ENCODE data around the gene MICALL1.

Gene MICALL1

DNA sequence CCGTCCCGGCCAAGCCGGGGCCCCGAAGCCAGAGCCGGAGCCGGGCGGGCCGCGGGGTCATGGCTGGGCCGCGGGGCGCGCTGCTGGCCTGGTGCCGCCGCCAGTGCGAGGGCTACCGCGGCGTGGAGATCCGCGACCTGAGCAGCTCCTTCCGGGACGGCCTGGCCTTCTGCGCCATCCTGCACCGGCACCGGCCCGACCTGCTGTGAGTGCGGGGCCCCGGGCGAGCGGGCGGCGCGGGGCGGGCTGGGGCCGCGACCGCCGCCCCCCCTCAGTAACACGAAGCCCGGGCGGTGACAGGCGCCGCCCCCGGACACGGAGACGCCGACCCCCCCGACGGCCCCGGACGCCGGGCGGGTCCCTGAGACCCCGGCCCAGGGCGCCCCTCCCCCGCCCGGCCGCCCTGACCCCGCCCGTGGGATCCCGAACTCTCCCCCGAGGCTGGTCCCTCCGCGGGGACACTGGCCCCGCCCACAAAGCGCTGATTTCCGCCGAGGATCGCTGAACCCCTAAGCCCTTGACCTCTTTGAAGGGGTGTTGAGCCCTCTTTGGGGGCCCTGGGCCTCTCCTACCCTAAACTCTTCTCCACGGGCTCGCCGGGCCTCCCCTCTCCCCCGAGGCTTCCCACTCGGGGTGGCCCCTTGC, 389 bp downstream of the MICALL1 start:
- DNase-seq: peak; percentile 51

- DNase-seq: no peak
Measured at GRCh38 chr22:37907036-37907954, 1.2 kb downstream of the MICALL1 start.

DNA sequence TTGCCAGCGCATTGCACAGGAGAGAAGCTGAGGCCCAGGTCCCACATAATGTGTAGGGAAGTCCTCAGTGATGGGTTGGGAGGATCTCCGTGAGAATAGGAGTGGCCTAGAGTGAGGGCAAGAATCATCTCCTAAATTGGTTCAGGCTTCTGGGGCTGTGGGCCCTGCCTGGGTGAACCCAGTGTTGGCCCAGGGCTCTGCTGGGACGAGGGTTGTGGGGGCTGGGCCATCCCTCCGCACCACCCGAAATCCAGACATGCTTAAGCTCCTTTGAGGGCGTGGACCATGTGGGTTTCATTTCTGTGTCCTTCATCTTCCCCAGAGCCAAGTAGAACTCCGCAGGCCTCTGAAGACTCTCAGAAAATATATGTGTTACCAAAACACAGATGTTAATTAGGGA, 3.7 kb downstream of the MICALL1 start:
- DNase-seq: no peak

DNA sequence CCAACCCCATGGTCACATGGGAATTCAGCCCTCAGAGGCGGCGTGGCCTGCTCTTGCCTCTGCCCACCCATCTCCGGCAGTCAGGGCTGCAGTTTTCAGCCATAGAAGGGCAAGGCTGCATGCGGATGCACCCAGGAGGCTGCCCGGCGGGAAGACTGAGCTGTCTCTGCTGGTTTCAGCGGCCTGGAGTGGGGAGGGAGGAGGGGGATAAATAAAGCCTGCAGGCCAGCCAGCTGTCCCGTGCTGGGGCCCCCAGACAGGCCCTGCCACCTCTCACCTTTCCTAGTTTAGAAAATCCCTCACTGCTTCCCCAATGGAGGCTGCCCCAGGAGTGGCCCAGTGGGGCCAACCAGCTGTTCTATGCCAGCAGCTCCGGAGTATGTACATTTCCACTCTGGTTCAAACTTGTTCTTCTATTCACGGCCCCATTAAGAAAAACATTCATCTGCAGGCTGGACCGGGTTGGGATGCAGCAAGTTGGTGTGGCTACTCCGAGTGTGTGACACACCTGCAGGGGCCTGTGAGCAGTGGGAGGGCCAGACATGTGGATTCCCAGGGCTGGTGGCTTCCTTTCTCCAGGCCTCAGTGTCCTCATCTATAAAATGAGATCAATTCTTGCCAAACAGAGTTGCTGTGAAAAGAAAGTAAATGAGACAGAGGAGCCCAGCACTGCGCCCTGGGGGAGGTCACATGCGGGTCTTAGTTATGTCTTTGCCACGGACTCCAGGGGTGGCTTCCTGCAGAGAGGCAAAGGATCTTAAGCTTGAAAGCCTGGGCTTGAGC, 5.0 kb downstream of the MICALL1 start:
- DNase-seq: peak; percentile 70

DNA sequence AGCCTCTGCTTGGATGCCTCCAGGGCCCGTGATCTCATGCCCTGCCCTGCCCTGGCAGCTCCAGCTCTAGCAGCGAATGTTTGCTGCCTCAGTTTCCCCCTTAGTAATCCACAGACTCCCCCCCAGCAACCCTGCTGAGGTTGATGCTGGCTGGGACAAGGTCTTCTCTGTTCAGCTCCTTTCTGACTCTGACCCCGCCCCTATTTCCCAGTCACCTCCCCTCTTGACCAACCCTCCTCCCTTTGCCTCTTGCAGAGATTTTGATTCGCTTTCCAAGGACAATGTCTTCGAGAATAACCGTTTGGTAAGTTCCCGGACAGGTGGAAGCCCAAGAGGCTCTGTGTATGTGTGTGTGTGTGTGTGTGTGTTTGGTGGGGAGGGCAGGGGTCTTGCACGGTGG, 5.6 kb downstream of the MICALL1 start:
- DNase-seq: no peak

DNA sequence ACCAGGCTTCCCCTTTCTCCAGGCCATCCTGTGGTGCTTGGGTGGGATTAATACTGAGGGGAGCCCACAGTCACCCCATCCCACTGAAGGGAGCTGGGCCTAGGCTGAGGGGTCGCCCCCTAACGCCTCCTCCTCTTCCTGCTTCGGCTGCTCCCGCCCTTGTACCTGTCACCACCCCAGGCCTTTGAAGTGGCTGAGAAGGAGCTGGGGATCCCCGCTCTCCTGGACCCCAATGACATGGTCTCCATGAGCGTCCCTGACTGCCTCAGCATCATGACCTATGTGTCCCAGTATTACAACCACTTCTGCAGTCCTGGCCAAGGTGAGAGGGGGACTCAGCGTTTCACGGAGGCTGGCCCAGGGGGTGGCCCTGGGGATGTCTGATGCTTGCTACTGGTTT, 6.1 kb downstream of the MICALL1 start:
- no peak for DNase-seq

- no peak for DNase-seq
Measured at GRCh38 chr22:37913233-37913721, 7.2 kb downstream of the MICALL1 start.

- no peak for DNase-seq
Measured at GRCh38 chr22:37916311-37916710, 10.2 kb downstream of the MICALL1 start.

- no peak for DNase-seq
Measured at GRCh38 chr22:37917874-37918548, 11.9 kb downstream of the MICALL1 start.

GRCh38 chr22:37918580-37919270, 12.6 kb downstream of the MICALL1 start:
- no peak for DNase-seq

DNA sequence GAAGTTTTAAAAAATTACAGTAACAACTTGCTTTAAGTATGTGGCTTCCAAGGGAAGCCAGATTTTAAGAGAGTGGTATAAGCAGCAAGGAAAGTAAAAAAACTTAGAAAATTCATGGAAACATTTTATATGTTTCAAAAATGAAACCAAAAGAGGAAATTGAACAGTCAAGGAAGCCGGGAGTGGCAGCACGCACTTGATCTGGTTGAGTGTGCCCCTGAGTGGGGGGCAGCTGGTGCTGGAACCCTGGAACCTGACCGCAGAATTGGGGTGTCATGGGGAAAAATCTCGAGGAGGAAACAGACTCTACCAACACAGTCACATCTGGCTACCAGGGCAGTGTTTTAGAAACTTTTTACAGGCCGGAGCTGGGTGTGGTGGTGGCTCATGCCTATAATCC, 14.0 kb downstream of the MICALL1 start:
- no peak for DNase-seq

GRCh38 chr22:37922191-37922590, 16.1 kb downstream of the MICALL1 start:
- DNase-seq: no peak

DNA sequence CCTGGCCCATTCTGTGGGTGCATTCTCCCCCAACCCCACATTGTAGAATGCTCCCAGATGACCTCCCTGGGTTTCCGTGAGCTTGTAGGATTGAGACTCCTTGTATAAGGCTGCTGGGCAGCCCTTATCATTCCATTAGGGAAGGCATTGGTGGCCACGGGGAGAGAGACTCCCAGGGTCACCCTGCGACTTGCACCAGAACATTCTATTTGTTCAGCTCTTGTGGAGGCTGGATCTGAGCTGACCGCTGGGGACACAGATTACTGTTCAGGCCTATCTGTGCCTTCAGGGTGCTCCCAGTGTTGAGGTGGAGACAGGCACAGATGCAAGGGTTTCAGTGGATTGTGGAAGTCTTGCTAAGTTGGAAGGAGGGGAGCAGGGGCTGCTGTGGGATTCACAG, 17.8 kb downstream of the MICALL1 start:
- DNase-seq: no peak

- no peak for DNase-seq
Measured at GRCh38 chr22:37924386-37925065, 18.4 kb downstream of the MICALL1 start.

DNA sequence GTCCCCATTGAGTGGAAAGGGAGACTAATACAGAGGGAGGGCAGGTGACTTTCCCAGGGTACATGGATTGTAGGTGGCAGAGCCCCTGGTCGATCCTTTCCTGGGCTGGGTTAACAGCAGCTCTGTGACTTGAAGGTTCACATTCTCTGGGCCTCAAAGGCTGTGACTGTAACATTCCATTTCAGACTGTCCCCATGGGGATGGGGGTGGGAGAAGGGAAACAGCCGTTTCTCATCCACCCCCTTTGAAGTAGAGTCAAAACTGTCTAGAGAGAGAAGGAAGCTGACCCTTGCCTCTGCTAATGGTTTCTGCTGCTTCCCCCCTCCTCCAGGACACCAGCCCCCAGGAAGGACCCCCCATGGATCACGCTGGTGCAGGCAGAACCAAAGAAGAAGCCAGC, 19.2 kb downstream of the MICALL1 start:
- DNase-seq: no peak

GRCh38 chr22:37925767-37926166, 19.7 kb downstream of the MICALL1 start:
- DNase-seq: no peak

DNA sequence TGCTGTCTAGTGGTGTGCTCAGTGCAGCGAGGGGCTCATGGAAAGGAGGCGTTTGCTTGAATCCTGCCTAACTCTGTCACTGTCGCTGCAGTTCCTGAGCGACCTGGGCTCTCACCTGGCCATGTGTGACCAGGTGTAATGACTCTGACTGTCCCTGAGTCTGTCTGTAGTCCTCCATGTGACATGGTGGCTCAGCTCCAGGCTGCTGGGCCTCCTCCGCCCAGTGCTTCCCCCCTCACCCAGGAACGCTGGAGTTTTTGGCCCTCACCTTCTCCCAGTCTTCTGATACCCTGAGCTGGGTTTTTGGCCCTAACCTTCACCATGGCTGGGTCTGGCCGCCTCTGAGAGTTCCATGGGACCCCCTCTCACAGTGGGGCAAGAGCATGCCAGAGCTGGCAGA, 20.3 kb downstream of the MICALL1 start:
- DNase-seq: no peak

DNA sequence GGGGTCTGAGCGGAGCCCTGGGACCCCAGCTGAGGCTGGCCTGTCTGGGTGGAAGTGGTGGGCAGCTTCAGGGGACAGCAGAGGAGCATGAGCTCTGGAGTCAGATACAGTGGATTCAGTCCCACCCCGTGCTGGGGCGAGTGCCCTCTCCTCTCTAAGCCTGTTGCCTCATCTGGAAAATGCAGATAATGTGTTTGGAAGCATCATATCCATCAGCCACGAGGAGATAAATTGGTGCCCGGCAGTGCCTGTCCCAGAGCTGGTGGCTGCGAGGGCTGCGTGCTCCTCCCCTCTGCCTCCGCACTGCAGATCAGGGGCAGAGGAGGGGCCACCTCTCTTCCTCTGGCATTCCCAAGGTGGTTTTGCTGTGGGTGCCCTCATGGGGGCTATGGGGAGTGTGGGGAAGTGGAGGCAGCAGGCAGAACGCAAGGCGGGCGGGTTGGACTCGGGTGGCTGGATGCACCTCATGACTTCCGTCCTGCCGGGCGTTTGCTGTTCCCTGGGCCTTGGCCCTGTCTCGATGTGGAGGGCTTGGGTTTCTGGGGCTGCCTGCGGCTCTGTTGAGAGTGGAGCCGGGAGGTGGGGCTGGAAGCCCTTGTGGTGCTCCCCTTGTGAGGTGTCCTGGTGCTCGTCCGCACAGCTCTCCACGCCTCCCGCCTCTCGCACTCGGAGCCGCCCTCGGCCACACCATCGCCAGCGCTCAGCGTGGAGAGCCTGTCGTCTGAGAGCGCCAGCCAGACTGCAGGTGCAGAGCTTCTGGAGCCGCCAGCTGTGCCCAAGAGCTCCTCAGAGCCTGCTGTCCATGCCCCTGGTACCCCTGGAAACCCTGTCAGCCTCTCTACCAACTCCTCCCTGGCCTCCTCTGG, 20.9 kb downstream of the MICALL1 start:
- no peak for DNase-seq

GRCh38 chr22:37927637-37927936, 21.5 kb downstream of the MICALL1 start:
- no peak for DNase-seq

DNA sequence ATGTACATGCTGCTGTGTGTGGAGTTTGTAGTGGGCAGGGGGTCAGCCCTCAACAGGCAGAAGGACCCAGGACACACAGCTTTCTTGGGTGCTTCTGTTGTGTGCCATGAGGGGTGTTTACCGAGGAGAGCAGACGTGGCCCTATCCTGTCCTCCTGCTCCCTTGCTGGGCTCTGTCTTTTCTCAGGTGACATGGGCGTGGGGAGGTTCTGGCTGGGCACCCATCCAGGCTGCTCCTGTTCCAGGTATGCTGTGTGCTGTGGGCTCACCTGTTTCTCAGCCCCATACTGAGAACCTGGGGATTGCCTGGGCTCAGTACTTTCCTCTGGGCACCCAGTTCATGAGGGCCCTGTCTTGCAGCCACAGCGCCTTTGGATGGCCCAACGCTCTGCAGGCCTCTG, 23.3 kb downstream of the MICALL1 start:
- no peak for DNase-seq

All from DMS53 (cell line).